Activated CD4-positive, alpha-beta T cell treated with anti-CD3 and anti-CD28 coated beads, Interleukin-2, amount 10 ng/mL, durations not matched to agents 24 days and 14 days (primary cell): ENCODE measurements around the gene PRSS50. TPM values are rescaled to one million over a fixed set of nuclear protein-coding genes. Genes with fewer than 3 reads are reported as not detected.

Source experiments
- DNase-seq: peaks from one replicate; pipeline ENCODE4 v3.0.0; 2022
- H3K27ac Mint-ChIP-seq: one replicate; pipeline ENCODE4 v1.8.0; 2022; ENCODE audit warnings: mild to moderate bottlenecking, mixed read lengths
- H3K27me3 Mint-ChIP-seq: one replicate; pipeline ENCODE4 v1.8.0; 2022; ENCODE audit warnings: mixed read lengths
- H3K36me3 Mint-ChIP-seq: one replicate; pipeline ENCODE4 v1.8.0; 2022; ENCODE audit warnings: low read depth, mild to moderate bottlenecking, mixed read lengths
- H3K4me1 Mint-ChIP-seq: one replicate; pipeline ENCODE4 v1.8.0; 2021; ENCODE audit warnings: mixed read lengths
- H3K4me3 Mint-ChIP-seq: one replicate; pipeline ENCODE4 v1.8.0; 2022; ENCODE audit warnings: mild to moderate bottlenecking, moderate library complexity, mixed read lengths
- H3K9me3 Mint-ChIP-seq: one replicate; pipeline ENCODE4 v1.8.0; 2021; ENCODE audit warnings: mixed read lengths
- intact Hi-C: fragments of 100-400 bp; cut with micrococcal nuclease; formaldehyde crosslinking; loops from one replicate; pipeline ENCODE4 v1.15.1; 2023
- total RNA-seq: library from RNA; stranded (reverse); gene quantifications from 2 replicates; pipeline ENCODE4 v1.2.3, GENCODE V29; 2022

The PRSS50 gene
- total RNA-seq, 1 donor from 2014 or later: not detected

GRCh38 chr3:46695177-46695961 lies 22.3 kb downstream of the PRSS50 start:
- Mint-ChIP-seq H3K4me3 (peak overlapping the region; percentile 52), H3K4me1 (peaks cover 24% of the 10 kb centered on the region), H3K27me3 (peaks cover 29% of the 10 kb centered on the region), H3K9me3 (no peaks in the 10 kb centered on the region), H3K36me3 (no peaks in the 10 kb centered on the region), H3K27ac (peak overlapping the region; percentile 58)
- intact Hi-C loops: no loop called here
- DNase-seq: peak; percentile 81

GRCh38 chr3:46694520-46694919 lies 23.1 kb downstream of the PRSS50 start:
- Mint-ChIP-seq H3K27me3 (peaks cover 22% of the 10 kb centered on the region), H3K4me1 (peaks cover 26% of the 10 kb centered on the region), H3K27ac (no peak overlapping the region), H3K36me3 (no peaks in the 10 kb centered on the region), H3K4me3 (peak overlapping the region; percentile 52), H3K9me3 (no peaks in the 10 kb centered on the region)
- DNase-seq: no peak
- intact Hi-C loops: no loop called here

- DNase-seq: no peak
- Mint-ChIP-seq H3K4me1 (peaks cover 26% of the 10 kb centered on the region), H3K36me3 (no peaks in the 10 kb centered on the region), H3K27me3 (peaks cover 19% of the 10 kb centered on the region), H3K27ac (no peak overlapping the region), H3K9me3 (no peaks in the 10 kb centered on the region), H3K4me3 (peak overlapping the region; percentile 63)
- intact Hi-C loops: no loop called here
Observed at GRCh38 chr3:46693892-46694226, 23.8 kb downstream of the PRSS50 start.

- Mint-ChIP-seq H3K27ac (no peak within 1 kb of the TSS), H3K4me1 (peaks cover 26% of the 10 kb centered on the region), H3K27me3 (peaks cover 19% of the 10 kb centered on the region), H3K36me3 (no peaks in the 10 kb centered on the region), H3K9me3 (no peaks in the 10 kb centered on the region), H3K4me3 (peak within 1 kb of the TSS; percentile 83)
- peak; percentile 89 for DNase-seq
- intact Hi-C loops: no loop called here
Observed at GRCh38 chr3:46693038-46693891, 24.4 kb downstream of the PRSS50 start, which contains the start of gene ALS2CL. Gene ALS2CL (minus strand): TSS chr3:46693679. CDS start chr3:46689440, 4,239 bp downstream.

GRCh38 chr3:46692566-46692990 lies 25.1 kb downstream of the PRSS50 start:
- DNase-seq: no peak

GRCh38 chr3:46690798-46691197 lies 26.9 kb downstream of the PRSS50 start:
- peaks cover 17% of the 10 kb centered on the region for H3K27me3 Mint-ChIP-seq
- H3K4me3 Mint-ChIP-seq: no peak overlapping the region
- peaks cover 23% of the 10 kb centered on the region for H3K4me1 Mint-ChIP-seq
- no peak for DNase-seq
- intact Hi-C loops: no loop called here
- no peak overlapping the region for H3K27ac Mint-ChIP-seq
- H3K36me3 Mint-ChIP-seq: no peaks in the 10 kb centered on the region
- H3K9me3 Mint-ChIP-seq: no peaks in the 10 kb centered on the region

More at GRCh38 chr3:46692566-46692990, 25.1 kb downstream of the PRSS50 start:
- H3K4me3 Mint-ChIP-seq: peak overlapping the region; percentile 83
- H3K36me3 Mint-ChIP-seq: no peaks in the 10 kb centered on the region
- no peak overlapping the region for H3K27ac Mint-ChIP-seq
- no peaks in the 10 kb centered on the region for H3K9me3 Mint-ChIP-seq
- H3K27me3 Mint-ChIP-seq: peaks cover 17% of the 10 kb centered on the region
- H3K4me1 Mint-ChIP-seq: peaks cover 26% of the 10 kb centered on the region
- intact Hi-C loops: no loop called here

- Mint-ChIP-seq H3K4me3 (no peak overlapping the region), H3K27me3 (no peaks in the 10 kb centered on the region), H3K36me3 (no peaks in the 10 kb centered on the region), H3K9me3 (no peaks in the 10 kb centered on the region), H3K27ac (no peak overlapping the region), H3K4me1 (peaks cover 2% of the 10 kb centered on the region)
- no peak for DNase-seq
- intact Hi-C loops: no loop called here
Observed at GRCh38 chr3:46685446-46685845, 32.2 kb downstream of the PRSS50 start.

GRCh38 chr3:46684891-46685290 lies 32.8 kb downstream of the PRSS50 start:
- Mint-ChIP-seq H3K36me3 (no peaks in the 10 kb centered on the region), H3K27me3 (no peaks in the 10 kb centered on the region), H3K27ac (no peak overlapping the region), H3K4me3 (no peak overlapping the region), H3K9me3 (no peaks in the 10 kb centered on the region), H3K4me1 (peaks cover under 1% of the 10 kb centered on the region)
- DNase-seq: no peak
- intact Hi-C loops: no loop called here

GRCh38 chr3:46682974-46683373 lies 34.7 kb downstream of the PRSS50 start:
- H3K9me3 Mint-ChIP-seq: no peaks in the 10 kb centered on the region
- no peak overlapping the region for H3K27ac Mint-ChIP-seq
- no peaks in the 10 kb centered on the region for H3K27me3 Mint-ChIP-seq
- no peaks in the 10 kb centered on the region for H3K4me1 Mint-ChIP-seq
- no peak for DNase-seq
- no peaks in the 10 kb centered on the region for H3K36me3 Mint-ChIP-seq
- H3K4me3 Mint-ChIP-seq: no peak overlapping the region
- intact Hi-C loops: no loop called here

GRCh38 chr3:46681856-46682540 lies 35.7 kb downstream of the PRSS50 start:
- no peak overlapping the region for H3K4me3 Mint-ChIP-seq
- H3K36me3 Mint-ChIP-seq: no peaks in the 10 kb centered on the region
- no peak for DNase-seq
- no peaks in the 10 kb centered on the region for H3K4me1 Mint-ChIP-seq
- H3K9me3 Mint-ChIP-seq: no peaks in the 10 kb centered on the region
- H3K27me3 Mint-ChIP-seq: no peaks in the 10 kb centered on the region
- no peak overlapping the region for H3K27ac Mint-ChIP-seq
- intact Hi-C loops: no loop called here

- H3K36me3 Mint-ChIP-seq: no peaks in the 10 kb centered on the region
- H3K27me3 Mint-ChIP-seq: no peaks in the 10 kb centered on the region
- H3K9me3 Mint-ChIP-seq: no peaks in the 10 kb centered on the region
- intact Hi-C loops: no loop called here
- no peak overlapping the region for H3K4me3 Mint-ChIP-seq
- DNase-seq: no peak
- no peaks in the 10 kb centered on the region for H3K4me1 Mint-ChIP-seq
- no peak overlapping the region for H3K27ac Mint-ChIP-seq
Observed at GRCh38 chr3:46681387-46681786, 36.3 kb downstream of the PRSS50 start.

- H3K9me3 Mint-ChIP-seq: no peaks in the 10 kb centered on the region
- H3K27me3 Mint-ChIP-seq: no peaks in the 10 kb centered on the region
- H3K4me3 Mint-ChIP-seq: no peak overlapping the region
- no peaks in the 10 kb centered on the region for H3K36me3 Mint-ChIP-seq
- no peak for DNase-seq
- no peak overlapping the region for H3K27ac Mint-ChIP-seq
- intact Hi-C loops: no loop called here
- no peaks in the 10 kb centered on the region for H3K4me1 Mint-ChIP-seq
Observed at GRCh38 chr3:46680298-46680826, 37.3 kb downstream of the PRSS50 start.

- H3K4me1 Mint-ChIP-seq: no peaks in the 10 kb centered on the region
- H3K36me3 Mint-ChIP-seq: no peaks in the 10 kb centered on the region
- no peak for DNase-seq
- H3K27ac Mint-ChIP-seq: no peak overlapping the region
- H3K9me3 Mint-ChIP-seq: no peaks in the 10 kb centered on the region
- H3K4me3 Mint-ChIP-seq: no peak overlapping the region
- intact Hi-C loops: no loop called here
- H3K27me3 Mint-ChIP-seq: no peaks in the 10 kb centered on the region
Observed at GRCh38 chr3:46679681-46680080, 38.0 kb downstream of the PRSS50 start.
